Loucy (cell line): Measurements from ENCODE around the gene CDK9.

ENCODE experiments used
- EZH2phosphoT487 ChIP-seq: fragments of 200-600 bp; IDR thresholded peaks from 2 replicates; pipeline ENCODE4 v1.6.1; 2018; ENCODE audit warnings: antibody characterized with exemption, mild to moderate bottlenecking, moderate library complexity, borderline replicate concordance
- TF ChIP-seq, protein P1 (sequence below): fragments of 200-600 bp; sonication (generic); conservative IDR thresholded peaks from 2 replicates; pipeline ENCODE4 v1.5.1; 2014; ENCODE audit warnings: mild to moderate bottlenecking, antibody characterized with exemption, low read length

DNA sequence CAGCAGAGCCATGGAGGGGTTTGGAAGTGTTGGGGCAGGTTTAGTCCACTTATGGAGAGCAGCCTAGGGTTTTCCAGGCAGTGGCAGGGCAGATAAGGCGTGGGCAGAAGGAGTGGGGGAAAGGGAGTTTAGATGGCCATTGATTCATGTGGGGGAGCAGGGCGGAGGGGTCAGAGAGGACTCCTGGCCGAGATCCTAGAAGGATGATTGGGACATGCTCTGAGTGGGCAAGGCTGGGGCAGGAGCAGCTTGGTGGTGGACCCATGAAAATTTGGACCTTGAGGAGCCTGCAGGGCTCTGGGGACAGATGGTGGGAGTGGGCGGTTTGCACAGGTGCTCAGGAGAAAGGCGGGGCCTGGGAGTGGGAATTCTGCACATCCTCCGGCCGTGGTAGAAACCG lies 32.7 kb upstream of the CDK9 start:
- TF ChIP-seq, protein P1, sequence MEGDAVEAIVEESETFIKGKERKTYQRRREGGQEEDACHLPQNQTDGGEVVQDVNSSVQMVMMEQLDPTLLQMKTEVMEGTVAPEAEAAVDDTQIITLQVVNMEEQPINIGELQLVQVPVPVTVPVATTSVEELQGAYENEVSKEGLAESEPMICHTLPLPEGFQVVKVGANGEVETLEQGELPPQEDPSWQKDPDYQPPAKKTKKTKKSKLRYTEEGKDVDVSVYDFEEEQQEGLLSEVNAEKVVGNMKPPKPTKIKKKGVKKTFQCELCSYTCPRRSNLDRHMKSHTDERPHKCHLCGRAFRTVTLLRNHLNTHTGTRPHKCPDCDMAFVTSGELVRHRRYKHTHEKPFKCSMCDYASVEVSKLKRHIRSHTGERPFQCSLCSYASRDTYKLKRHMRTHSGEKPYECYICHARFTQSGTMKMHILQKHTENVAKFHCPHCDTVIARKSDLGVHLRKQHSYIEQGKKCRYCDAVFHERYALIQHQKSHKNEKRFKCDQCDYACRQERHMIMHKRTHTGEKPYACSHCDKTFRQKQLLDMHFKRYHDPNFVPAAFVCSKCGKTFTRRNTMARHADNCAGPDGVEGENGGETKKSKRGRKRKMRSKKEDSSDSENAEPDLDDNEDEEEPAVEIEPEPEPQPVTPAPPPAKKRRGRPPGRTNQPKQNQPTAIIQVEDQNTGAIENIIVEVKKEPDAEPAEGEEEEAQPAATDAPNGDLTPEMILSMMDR = no peak
- no peak for TF ChIP-seq EZH2phosphoT487
